ENCODE measurements around the gene PPME1. TPM values are rescaled to one million over a fixed set of nuclear protein-coding genes. Genes with fewer than 3 reads are reported as not detected.

The PPME1 gene
- total and polyA plus RNA-seq, 8 donors, result 2.0 to 31.0 (median 18.2) TPM

- 96 to 100% (median 98%) methylated on average over 4 of the region's 4 CpGs for WGBS, 5 donors
Measured at GRCh38 chr11:74225565-74225964, 54.5 kb downstream of the PPME1 start.

GRCh38 chr11:74226907-74227306 is 55.8 kb downstream of the PPME1 start:
- peaks cover 10 to 38% (median 35%) of the 10 kb centered on the region in 4 donors for H3K36me3 ChIP-seq
- DNase-seq, result no peak
- TF ChIP-seq POLR2A (IDR thresholded peaks at IDR 0.05) (no peak), EP300 (IDR thresholded peaks at IDR 0.05) (no peak), POLR2AphosphoS5 (IDR thresholded peaks at IDR 0.05) (no peak), CTCF (IDR thresholded peaks at IDR 0.05) (no peak)
- WGBS, 5 donors, result 69 to 90% (median 80%) methylated on average over 2 of the region's 2 CpGs
- no peaks in the 10 kb centered on the region for H3K9me3 ChIP-seq
- H3K4me1 ChIP-seq, result no peaks in the 10 kb centered on the region
- intact Hi-C loops (cut with DNase I; ENCODE audit: low total_unique reads), result no loop called here
- no peak overlapping the region for H3K27ac ChIP-seq
- no peak overlapping the region for H3K4me3 ChIP-seq
- no peaks in the 10 kb centered on the region for H3K27me3 ChIP-seq

More at GRCh38 chr11:74225565-74225964, 54.5 kb downstream of the PPME1 start:
- intact Hi-C loops (cut with DNase I; ENCODE audit: low total_unique reads), result no loop called here
- Histone ChIP-seq H3K27me3 (no peaks in the 10 kb centered on the region), H3K4me1 (no peaks in the 10 kb centered on the region), H3K36me3 (peaks cover under 1 to 25% (median 22%) of the 10 kb centered on the region in 4 donors), H3K9me3 (no peaks in the 10 kb centered on the region), H3K27ac (no peak overlapping the region), H3K4me3 (no peak overlapping the region)
- no peak for DNase-seq
- TF ChIP-seq CTCF (IDR thresholded peaks at IDR 0.05) (no peak), EP300 (IDR thresholded peaks at IDR 0.05) (no peak), POLR2A (IDR thresholded peaks at IDR 0.05) (no peak), POLR2AphosphoS5 (IDR thresholded peaks at IDR 0.05) (no peak)

DNA sequence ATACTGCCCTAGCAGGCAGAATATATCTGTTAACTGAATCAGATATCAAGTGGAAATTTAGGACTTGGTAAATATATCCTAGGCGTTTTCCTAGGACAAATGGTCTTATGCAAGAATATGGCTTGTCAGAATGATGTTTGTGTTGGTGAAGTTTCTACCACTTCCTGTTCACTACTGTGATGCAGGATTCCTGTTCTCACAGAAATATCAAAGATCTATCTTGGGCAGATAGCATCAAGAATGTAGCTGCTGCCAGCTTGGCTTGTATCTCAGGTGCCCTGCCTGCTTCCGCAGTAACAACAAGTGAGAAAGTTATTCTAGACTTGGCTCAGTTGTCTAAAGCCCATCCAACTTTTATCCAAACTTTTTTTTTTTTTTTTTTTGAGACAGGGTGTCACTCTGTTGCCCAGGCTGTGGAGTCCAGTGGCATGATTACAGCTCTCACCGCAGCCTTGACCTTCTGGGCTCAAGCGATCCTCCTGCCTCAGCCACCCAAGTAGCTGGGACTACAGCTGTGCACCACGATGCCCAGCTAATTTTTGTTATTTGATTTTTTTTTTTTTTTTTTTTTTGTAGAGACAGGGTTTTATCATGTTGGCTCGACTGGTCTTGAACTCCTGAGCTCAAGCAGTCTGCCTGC is 61.3 kb downstream of the PPME1 start:
- H3K27ac ChIP-seq, result no peak overlapping the region
- peaks cover 18 to 75% (median 65%) of the 10 kb centered on the region in 4 donors for H3K36me3 ChIP-seq
- no peaks in the 10 kb centered on the region for H3K9me3 ChIP-seq
- TF ChIP-seq POLR2A (IDR thresholded peaks at IDR 0.05) (no peak), EP300 (IDR thresholded peaks at IDR 0.05) (no peak), POLR2AphosphoS5 (IDR thresholded peaks at IDR 0.05) (no peak), CTCF (IDR thresholded peaks at IDR 0.05) (no peak)
- 79 to 87% (median 83%) methylated on average over 6 of the region's 6 CpGs for WGBS, 5 donors
- H3K4me1 ChIP-seq, result no peaks in the 10 kb centered on the region
- DNase-seq, result peak in 1 of 2 donors; percentile 15
- H3K27me3 ChIP-seq, result no peaks in the 10 kb centered on the region
- intact Hi-C loops (cut with DNase I; ENCODE audit: low total_unique reads), result no loop called here
- H3K4me3 ChIP-seq, result no peak overlapping the region

- no peak for DNase-seq
Measured at GRCh38 chr11:74233683-74234082, 62.6 kb downstream of the PPME1 start.

More at GRCh38 chr11:74233683-74234082, 62.6 kb downstream of the PPME1 start:
- 90 to 96% (median 94%) methylated on average over 3 of the region's 3 CpGs for WGBS, 5 donors
- intact Hi-C loops (cut with DNase I; ENCODE audit: low total_unique reads), result no loop called here
- no peaks in the 10 kb centered on the region for H3K27me3 ChIP-seq
- H3K4me3 ChIP-seq, result no peak overlapping the region
- no peak overlapping the region for H3K27ac ChIP-seq
- no peaks in the 10 kb centered on the region for H3K9me3 ChIP-seq
- H3K4me1 ChIP-seq, result no peaks in the 10 kb centered on the region
- H3K36me3 ChIP-seq, result peaks cover 18 to 86% (median 76%) of the 10 kb centered on the region in 4 donors
- TF ChIP-seq CTCF (IDR thresholded peaks at IDR 0.05), result no peak

Data from stomach (tissue), 9 donors.